GM19193 (cell line): ENCODE data around the gene IAH1.

Experiments
- POLR2A ChIP-seq: IDR thresholded peaks from 4 replicates; pipeline ENCODE4 v1.6.1; 2011; ENCODE audit not compliant: insufficient read depth, insufficient read length; ENCODE audit errors: extremely low read depth

Gene IAH1

DNA sequence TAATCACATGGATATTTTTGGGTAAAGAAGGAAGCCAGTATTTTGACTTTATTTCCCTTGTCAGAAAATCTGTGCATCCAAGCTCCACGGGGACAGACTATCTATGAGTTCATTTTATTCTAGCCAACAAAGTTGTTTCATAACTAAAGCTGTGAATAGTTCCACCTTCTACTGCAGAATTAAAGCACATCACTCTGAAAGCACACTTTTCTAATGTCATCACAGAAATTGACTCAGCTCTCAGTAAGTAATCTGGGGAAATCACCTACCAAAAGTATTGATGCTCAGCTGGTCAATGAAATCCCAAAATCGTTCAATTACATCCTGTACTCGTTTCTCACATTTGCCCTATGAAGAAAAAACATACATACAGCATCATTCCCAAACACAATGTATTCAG, 19.1 kb downstream of the IAH1 start:
- no peak for TF ChIP-seq POLR2A

- TF ChIP-seq POLR2A: no peak
Observed at GRCh38 chr2:9494081-9494480, 19.7 kb downstream of the IAH1 start.

- no peak for TF ChIP-seq POLR2A
Observed at GRCh38 chr2:9497017-9497416, 22.7 kb downstream of the IAH1 start.

- no peak for TF ChIP-seq POLR2A
Observed at GRCh38 chr2:9498210-9498609, 23.9 kb downstream of the IAH1 start.

DNA sequence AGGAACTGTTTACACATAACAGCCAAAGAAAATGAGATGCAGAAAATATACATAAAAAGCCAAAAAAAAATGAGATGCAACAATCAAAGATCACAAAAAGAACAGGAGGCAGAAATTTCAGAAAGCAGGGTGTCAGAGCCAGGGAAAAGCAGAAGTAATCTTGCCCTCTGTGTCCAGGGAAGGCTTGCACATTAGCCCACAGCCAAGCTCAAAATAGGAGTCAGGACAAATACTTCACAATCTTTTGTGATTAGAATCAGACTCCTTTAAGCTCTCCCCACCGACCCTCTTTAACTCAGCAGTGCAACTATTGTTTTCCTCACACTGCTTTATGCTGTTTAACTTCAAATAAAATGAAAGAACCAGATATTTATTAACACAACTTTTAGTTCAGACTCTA, 34.6 kb downstream of the IAH1 start:
- TF ChIP-seq POLR2A: no peak

DNA sequence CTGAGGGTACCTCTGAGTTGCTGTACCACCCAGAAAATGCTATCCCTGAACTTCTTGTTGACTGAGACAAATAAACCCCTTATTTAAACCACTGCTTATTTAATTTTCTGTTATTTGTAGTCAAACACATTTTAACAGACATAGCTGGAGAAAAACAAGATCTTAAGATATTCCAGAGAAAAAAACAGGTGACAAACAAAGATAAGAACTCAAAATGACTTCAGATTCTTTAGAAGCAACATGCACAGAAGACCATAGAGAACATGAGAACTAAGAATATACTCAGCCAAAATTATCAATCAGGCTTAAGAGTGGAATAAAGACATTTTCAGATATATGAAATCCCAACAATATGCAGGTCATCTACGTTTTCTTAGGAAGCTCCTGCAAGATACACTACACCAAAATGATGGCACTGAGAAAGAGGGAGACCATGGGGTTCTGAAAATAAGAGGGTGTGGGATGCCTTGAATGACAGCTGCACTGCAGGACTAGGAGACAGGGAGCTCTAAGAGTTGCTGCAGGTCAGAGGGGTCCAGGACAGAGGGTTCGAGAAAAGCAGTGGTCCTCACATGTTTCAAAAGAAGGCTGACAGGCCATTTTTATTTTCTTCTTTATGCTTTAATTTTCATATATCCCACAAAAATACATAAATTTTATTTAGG, 42.9 kb downstream of the IAH1 start:
- no peak for TF ChIP-seq POLR2A

DNA sequence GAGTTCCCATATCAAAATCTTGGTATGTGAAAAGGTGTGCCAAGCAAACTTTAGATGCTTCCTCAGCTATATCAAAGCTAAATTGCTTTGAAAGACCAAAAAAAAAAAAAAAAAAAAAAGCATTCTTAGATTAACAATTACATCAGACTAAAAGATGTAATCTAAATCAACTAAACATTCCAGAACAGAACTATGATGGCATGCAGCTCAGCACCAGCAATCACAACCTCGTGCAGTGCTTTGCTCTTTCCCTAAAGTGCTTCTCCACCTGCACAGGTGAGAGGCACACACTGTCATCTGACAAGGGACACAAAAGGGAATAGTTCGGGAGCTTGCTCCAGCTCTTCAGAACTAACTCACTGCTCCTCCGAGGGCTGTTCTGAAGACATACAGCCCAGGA, 43.8 kb downstream of the IAH1 start:
- no peak for TF ChIP-seq POLR2A

- TF ChIP-seq POLR2A: no peak
Observed at GRCh38 chr2:9518780-9519179, 44.4 kb downstream of the IAH1 start.

- no peak for TF ChIP-seq POLR2A
Observed at GRCh38 chr2:9519250-9519649, 44.9 kb downstream of the IAH1 start.

DNA sequence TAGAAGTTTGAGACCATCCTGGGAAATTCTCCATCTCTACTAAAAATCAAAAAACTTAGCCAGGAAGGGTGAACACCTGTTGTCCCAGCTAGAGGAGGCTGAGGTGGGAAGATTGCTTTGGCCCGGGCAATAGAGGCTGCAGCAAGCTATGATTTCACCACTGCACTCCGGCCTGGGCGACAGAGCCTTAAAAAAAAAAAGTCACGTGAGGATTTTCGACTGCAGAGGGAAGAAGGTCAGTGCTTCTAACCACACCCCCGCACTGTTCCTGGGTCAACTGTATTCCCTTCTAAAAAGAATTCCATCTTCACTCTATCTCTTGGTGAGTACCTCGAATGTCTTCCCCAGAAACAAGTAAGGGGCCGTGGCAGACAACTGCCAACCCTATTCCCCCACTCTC, 49.9 kb downstream of the IAH1 start:
- no peak for TF ChIP-seq POLR2A

- no peak for TF ChIP-seq POLR2A
Observed at GRCh38 chr2:9525266-9525665, 50.9 kb downstream of the IAH1 start.

DNA sequence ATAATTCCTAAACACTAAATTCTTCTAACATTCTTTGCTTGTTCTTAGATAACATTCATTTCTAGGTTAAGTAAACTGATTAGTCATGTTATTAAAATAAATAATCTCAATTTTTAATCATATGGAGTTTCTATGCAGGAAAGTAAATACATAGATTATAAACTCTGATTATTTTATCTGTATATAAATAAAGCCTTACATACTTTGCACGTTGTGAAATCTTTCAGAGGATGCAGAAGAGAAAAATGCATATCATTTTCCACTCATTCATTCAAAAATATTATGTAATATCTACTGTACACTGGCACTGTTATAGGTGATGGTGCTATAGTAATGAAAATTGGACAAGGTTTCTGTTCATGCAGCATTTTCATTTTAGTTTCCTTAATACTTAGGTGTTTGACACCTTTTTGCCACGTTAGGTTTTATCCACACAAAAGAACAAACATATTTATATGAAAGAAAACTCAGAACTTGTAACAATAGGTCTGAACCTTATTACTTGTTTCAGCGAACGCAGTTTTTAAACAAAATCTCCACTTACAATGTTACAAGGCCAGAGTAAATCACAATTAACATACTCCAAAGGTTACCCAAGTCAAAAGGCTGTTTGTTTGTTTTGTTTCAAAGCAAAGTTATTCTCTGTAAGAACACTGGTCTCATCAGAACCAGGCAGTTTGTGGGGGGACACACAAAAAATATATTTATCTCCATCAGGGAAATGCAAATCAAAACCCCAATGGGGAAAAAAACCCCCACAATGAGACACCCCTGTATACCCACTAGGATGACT, 53.8 kb downstream of the IAH1 start:
- no peak for TF ChIP-seq POLR2A

DNA sequence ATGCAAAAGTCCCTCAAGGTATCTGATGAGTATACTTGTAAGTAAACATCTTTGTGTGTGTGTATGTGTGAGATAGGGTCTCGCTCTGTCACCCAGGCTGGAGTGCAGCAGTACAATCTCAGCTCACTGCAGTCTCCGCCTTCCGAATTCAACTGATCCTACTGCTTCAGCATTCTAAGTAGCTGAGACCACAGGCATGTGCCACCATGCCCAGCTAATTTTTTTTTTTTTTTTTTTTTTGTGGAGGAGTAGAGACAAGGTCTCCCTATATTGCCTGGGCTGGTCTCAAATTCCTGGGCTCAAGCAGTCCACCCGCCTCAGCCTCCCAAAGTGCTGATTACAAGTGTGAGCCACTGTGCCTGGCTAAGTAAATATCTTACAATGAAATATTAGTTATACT, 58.1 kb downstream of the IAH1 start:
- TF ChIP-seq POLR2A: no peak

DNA sequence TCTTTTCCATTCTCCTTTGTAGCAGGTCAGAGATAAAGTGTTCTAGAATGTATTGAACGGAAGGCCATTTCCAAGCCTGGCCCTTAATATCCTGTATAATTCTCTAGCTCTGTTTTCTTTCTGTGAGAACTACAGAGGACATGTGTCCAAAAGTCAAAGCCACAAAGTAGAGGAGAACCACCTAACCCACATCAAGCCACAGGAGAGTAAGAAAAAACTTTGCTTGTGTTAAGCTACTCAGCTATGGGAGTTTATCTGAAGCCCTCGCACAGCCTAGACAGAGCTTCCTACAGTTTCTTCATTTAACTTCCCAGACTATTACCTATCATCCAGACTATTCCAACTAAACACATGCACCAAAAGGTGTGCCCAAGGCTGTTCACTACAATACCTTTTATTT, 59.3 kb downstream of the IAH1 start:
- TF ChIP-seq POLR2A: no peak

- TF ChIP-seq POLR2A: no peak
Observed at GRCh38 chr2:9535177-9535576, 60.8 kb downstream of the IAH1 start.

GRCh38 chr2:9536504-9536903, 62.2 kb downstream of the IAH1 start:
- TF ChIP-seq POLR2A: no peak
